Uterus (tissue), 4 donors: Measurements from ENCODE around the gene SMARCE1. TPM values are rescaled to one million over a fixed set of nuclear protein-coding genes. Genes with fewer than 3 reads are reported as not detected.

Experiments used
- DNase-seq, 2 donors: peaks; one replicate each; pipeline ENCODE4 v3.0.0-alpha.2; 2019 to 2020
- H3K27ac ChIP-seq, 2 donors: fragments of 200-600 bp; sonication (generic); 1 replicate in 1 of 2; 2 replicates in 1 of 2; pipeline ENCODE4 v1.5.1; 2016 to 2018
- H3K27me3 ChIP-seq, 2 donors: fragments of 200-600 bp; sonication (generic); one replicate each; pipeline ENCODE4 v1.5.1; 2018 to 2019; ENCODE audit warnings: control low read depth in 1 of 2
- H3K36me3 ChIP-seq, 2 donors: fragments of 200-600 bp; sonication (generic); one replicate each; pipeline ENCODE4 v1.5.1; 2019; ENCODE audit warnings: control low read depth in 1 of 2
- H3K4me1 ChIP-seq, 2 donors: fragments of 200-600 bp; sonication (generic); one replicate each; pipeline ENCODE4 v1.5.1; 2018 to 2019; ENCODE audit warnings: control low read depth in 1 of 2
- H3K4me3 ChIP-seq, 2 donors: fragments of 200-600 bp; sonication (generic); 1 replicate in 1 of 2; 2 replicates in 1 of 2; pipeline ENCODE4 v1.5.1; 2018 to 2019; ENCODE audit warnings: mild to moderate bottlenecking in 1 of 2
- H3K9me3 ChIP-seq, 2 donors: fragments of 200-600 bp; sonication (generic); one replicate each; pipeline ENCODE4 v1.5.1; 2019; ENCODE audit warnings: control low read depth in 1 of 2
- CTCF ChIP-seq, 4 experiments: fragments of 200-600 bp in 2 of 4; fragments of 450-650 bp in 2 of 4; sonication (generic) in 2 of 4; IDR thresholded peaks; one replicate each; pipeline ENCODE4 v1.5.1; 2016 to 2019; ENCODE audit warnings: antibody characterized with exemption in 4 of 4, mild to moderate bottlenecking in 2 of 4, moderate library complexity in 1 of 4
- POLR2A ChIP-seq, 2 donors: fragments of 450-650 bp; IDR thresholded peaks; one replicate each; pipeline ENCODE4 v1.6.1; 2016; ENCODE audit warnings: antibody characterized with exemption in 2 of 2, mild to moderate bottlenecking in 1 of 2, moderate library complexity in 1 of 2
- intact Hi-C: fragments of 100-400 bp; cut with DNase I; formaldehyde crosslinking; loops from one replicate; pipeline ENCODE4 v1.15.1; 2023; ENCODE audit warnings: low total_unique reads
- total RNA-seq, 4 donors: library from RNA; depleted of rRNA in 3 of 4; stranded (reverse); fragments of >200 nt in 3 of 4; gene quantifications; one replicate each; pipeline versions ENCODE4 v1.1.0 to v1.2.4, GENCODE V29; 2014 to 2023
- donor health status: DM: yes; HTN: yes; CAD: no.

Gene SMARCE1
- total RNA-seq, 4 donors from 2014 or later: 109 to 401 (median 159) TPM

GRCh38 chr17:40694584-40694983, 47.0 kb upstream of the SMARCE1 start:
- no peak for TF ChIP-seq POLR2A (IDR thresholded peaks at IDR 0.05)
- no peak for TF ChIP-seq CTCF (IDR thresholded peaks at IDR 0.05)
- H3K4me1 ChIP-seq: no peaks in the 10 kb centered on the region
- intact Hi-C loops: no loop called here
- H3K4me3 ChIP-seq: no peak overlapping the region
- no peaks in the 10 kb centered on the region for H3K36me3 ChIP-seq
- no peak for DNase-seq
- H3K9me3 ChIP-seq: no peaks in the 10 kb centered on the region
- no peak overlapping the region for H3K27ac ChIP-seq
- H3K27me3 ChIP-seq: no peaks in the 10 kb centered on the region

GRCh38 chr17:40687106-40687505, 39.5 kb upstream of the SMARCE1 start:
- H3K27ac ChIP-seq: no peak overlapping the region
- H3K9me3 ChIP-seq: no peaks in the 10 kb centered on the region
- DNase-seq: no peak
- H3K4me1 ChIP-seq: no peaks in the 10 kb centered on the region
- no peaks in the 10 kb centered on the region for H3K36me3 ChIP-seq
- no peaks in the 10 kb centered on the region for H3K27me3 ChIP-seq
- H3K4me3 ChIP-seq: no peak overlapping the region
- intact Hi-C loops: no loop called here
- TF ChIP-seq CTCF (IDR thresholded peaks at IDR 0.05) (no peak), POLR2A (IDR thresholded peaks at IDR 0.05) (no peak)

GRCh38 chr17:40686192-40686591, 38.6 kb upstream of the SMARCE1 start:
- Histone ChIP-seq H3K27me3 (no peaks in the 10 kb centered on the region), H3K36me3 (no peaks in the 10 kb centered on the region), H3K4me1 (no peaks in the 10 kb centered on the region), H3K4me3 (no peak overlapping the region), H3K27ac (no peak overlapping the region), H3K9me3 (no peaks in the 10 kb centered on the region)
- TF ChIP-seq CTCF (IDR thresholded peaks at IDR 0.05) (no peak), POLR2A (IDR thresholded peaks at IDR 0.05) (no peak)
- intact Hi-C loops: no loop called here
- no peak for DNase-seq

- H3K4me3 ChIP-seq: no peak overlapping the region
- intact Hi-C loops: no loop called here
These were observed 33.4 kb upstream of the SMARCE1 start for GRCh38 chr17:40680998-40681397.

GRCh38 chr17:40679523-40679907, 31.9 kb upstream of the SMARCE1 start:
- no peaks in the 10 kb centered on the region for H3K27me3 ChIP-seq
- TF ChIP-seq CTCF (IDR thresholded peaks at IDR 0.05) (no peak), POLR2A (IDR thresholded peaks at IDR 0.05) (no peak)
- H3K4me3 ChIP-seq: no peak overlapping the region
- H3K4me1 ChIP-seq: no peaks in the 10 kb centered on the region
- H3K27ac ChIP-seq: no peak overlapping the region
- intact Hi-C loops: no loop called here
- no peaks in the 10 kb centered on the region for H3K36me3 ChIP-seq
- DNase-seq: no peak
- H3K9me3 ChIP-seq: no peaks in the 10 kb centered on the region

More at GRCh38 chr17:40680998-40681397, 33.4 kb upstream of the SMARCE1 start:
- Histone ChIP-seq H3K27ac (no peak overlapping the region), H3K4me1 (no peaks in the 10 kb centered on the region), H3K27me3 (no peaks in the 10 kb centered on the region), H3K9me3 (no peaks in the 10 kb centered on the region), H3K36me3 (no peaks in the 10 kb centered on the region)
- TF ChIP-seq CTCF (IDR thresholded peaks at IDR 0.05) (no peak), POLR2A (IDR thresholded peaks at IDR 0.05) (no peak)
- DNase-seq: no peak
